Activated CD8-positive, alpha-beta T cell treated with anti-CD3 and anti-CD28 coated beads for 36 hours (primary cell): ENCODE measurements around the gene NEK9. TPM values are rescaled to one million over a fixed set of nuclear protein-coding genes. Genes with fewer than 3 reads are reported as not detected.

Experiments
- ATAC-seq: fragments of 200-7000 bp; cut with Tn5 transposase; one replicate; pipeline ENCODE4 v1.10.0; 2021; ENCODE audit warnings: mild to moderate bottlenecking, moderate library complexity
- CTCF ChIA-PET: fragments of 350-600 bp; sonication (Branson Sonifier 250); formaldehyde crosslinking; loops from one replicate; lab custom pipeline; 2021; ENCODE audit warnings: antibody characterized with exemption; lab: Charles Lee
- POLR2A ChIA-PET: fragments of 350-600 bp; sonication (Branson Sonifier 250); formaldehyde crosslinking; loops from one replicate; lab custom pipeline; 2021; ENCODE audit warnings: antibody characterized with exemption; lab: Charles Lee
- DNase-seq: peaks from one replicate; pipeline ENCODE4 v3.0.0-alpha.2; 2020
- H3K27ac Mint-ChIP-seq: one replicate; pipeline ENCODE4 v1.8.0; 2021; ENCODE audit warnings: mild to moderate bottlenecking, mixed read lengths
- H3K27me3 Mint-ChIP-seq: one replicate; pipeline ENCODE4 v1.8.0; 2021; ENCODE audit warnings: mixed read lengths
- H3K36me3 Mint-ChIP-seq: one replicate; pipeline ENCODE4 v1.8.0; 2021; ENCODE audit warnings: low read depth, mixed read lengths
- H3K4me1 Mint-ChIP-seq: one replicate; pipeline ENCODE4 v1.8.0; 2021; ENCODE audit warnings: low read depth, mixed read lengths
- H3K4me3 Mint-ChIP-seq: one replicate; pipeline ENCODE4 v1.8.0; 2021; ENCODE audit warnings: mild to moderate bottlenecking, moderate library complexity, mixed read lengths
- H3K9me3 Mint-ChIP-seq: one replicate; pipeline ENCODE4 v1.8.0; 2021; ENCODE audit warnings: mixed read lengths
- CTCF ChIP-seq: fragments of 200-600 bp; IDR thresholded peaks from one replicate; pipeline ENCODE4 v1.8.0; 2022; ENCODE audit warnings: antibody characterized with exemption, mild to moderate bottlenecking
- intact Hi-C: fragments of 100-400 bp; cut with micrococcal nuclease; formaldehyde crosslinking; loops from one replicate; pipeline ENCODE4 v1.10.0; 2022
- total RNA-seq, 2 experiments: library from RNA; stranded (reverse); gene quantifications; one replicate each; pipeline ENCODE4 v1.2.3, GENCODE V29; 2021

Gene NEK9
- total RNA-seq, 2 experiments from 2014 or later = 54.9 to 59.5 TPM

GRCh38 chr14:75030147-75030546, 96.7 kb downstream of the NEK9 start:
- DNase-seq (no peak), ATAC-seq (no peak)
- ChIA-PET CTCF (interaction anchor here (0.9 to 1.1 kb wide), 2 partner anchors 84 to 102 kb away, joined by 3 to 4 read pairs; no protein-coding TSS in a partner anchor), POLR2A (no interaction called here)
- TF ChIP-seq CTCF = no peak
- Mint-ChIP-seq H3K9me3 (no peaks in the 10 kb centered on the region), H3K4me1 (no peaks in the 10 kb centered on the region), H3K27ac (no peak overlapping the region), H3K4me3 (no peak overlapping the region), H3K27me3 (no peaks in the 10 kb centered on the region), H3K36me3 (peaks cover 31% of the 10 kb centered on the region)
- intact Hi-C loops = no loop called here

Other genes with a start within 250 kb of the NEK9 start
- gene DLST, start 245.1 kb downstream of the NEK9 start, total RNA-seq = 100 to 1,000 TPM; 110 to 113 TPM
- 1 to 10 TPM; 4.1 to 5.1 TPM for gene RPS6KL1, start 203.8 kb downstream of the NEK9 start, total RNA-seq
- under 1 TPM; 0.27 to 0.45 TPM for gene PGF, start 171.5 kb downstream of the NEK9 start, total RNA-seq
- 10 to 100 TPM; 50.5 to 51.9 TPM for gene EIF2B2, start 124.1 kb downstream of the NEK9 start, total RNA-seq
- 10 to 100 TPM; 26.8 to 29.0 TPM for gene MLH3, start 75.6 kb downstream of the NEK9 start, total RNA-seq
- 10 to 100 TPM; 33.9 to 38.6 TPM for gene ACYP1, start 63.0 kb downstream of the NEK9 start, total RNA-seq
- gene ZC2HC1C, start 57.4 kb downstream of the NEK9 start, total RNA-seq = under 1 TPM; 0.41 to 0.45 TPM
- 100 to 1,000 TPM; 173 to 179 TPM for gene TMED10, start 49.6 kb upstream of the NEK9 start, total RNA-seq
- 10 to 100 TPM; 81.8 to 84.6 TPM for gene FOS, start 151.8 kb upstream of the NEK9 start, total RNA-seq